Cortex of kidney (tissue), 1 donor: ENCODE measurements around the gene RPL36AL.
"Not testable (repeated sequence)": the region's sequence is repeated elsewhere in the genome, so short reads cannot be mapped to it uniquely, and the experiment has no call there.

Experiments
- DNase-seq: peaks from one replicate; lab custom pipeline; 2025; lab: John Stamatoyannopoulos, UW

The RPL36AL gene

DNA sequence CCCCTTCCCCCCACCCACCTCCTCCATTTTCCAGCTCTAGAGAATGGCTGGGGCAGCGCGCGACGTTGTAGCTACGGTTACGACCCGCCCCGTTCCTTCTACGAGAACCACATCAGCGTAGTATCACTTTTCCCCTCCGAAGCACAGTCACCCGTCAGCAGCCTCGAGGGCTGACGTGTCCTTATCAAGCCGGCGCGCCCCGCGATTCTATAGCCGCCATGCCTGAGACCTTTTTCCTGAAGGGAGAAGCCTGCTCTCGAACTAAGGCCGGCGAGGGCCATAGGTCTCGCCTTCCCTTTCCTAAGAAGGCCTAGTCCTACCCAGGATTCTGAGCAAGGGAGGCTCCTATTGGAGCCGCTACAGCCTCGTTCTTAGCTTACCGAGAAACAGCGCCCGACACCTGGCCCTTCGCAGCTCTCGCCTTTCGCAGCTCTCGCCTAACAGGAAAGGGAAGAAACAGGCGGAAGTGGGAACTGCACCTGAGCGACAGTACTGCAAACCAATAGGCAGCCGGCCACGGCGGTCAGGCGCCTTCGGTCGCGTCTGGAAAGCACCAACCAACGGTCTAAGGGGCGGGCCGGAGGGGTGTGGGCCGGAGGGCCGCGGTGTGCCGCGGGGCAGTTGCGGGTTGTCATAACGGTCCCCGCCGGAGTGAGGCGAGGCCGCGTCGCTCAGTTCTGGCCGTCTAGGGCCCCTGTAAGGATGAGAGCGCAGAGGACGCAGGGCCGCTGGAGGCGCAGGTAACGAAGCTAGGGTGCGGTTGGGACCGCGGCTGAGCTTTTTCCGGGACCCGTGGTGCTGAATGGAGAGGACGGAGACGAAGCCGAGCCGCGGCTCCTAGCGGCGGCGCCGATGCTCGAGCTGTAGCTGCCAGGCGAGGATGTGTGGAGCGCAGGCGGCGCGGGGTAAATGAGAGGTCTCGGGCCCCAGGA lies at the start of gene RPL36AL, which contains the start of gene MGAT2:
Gene RPL36AL (minus strand): TSS at position 445 of the 932 bp plus-strand sequence. CDS start 1,522 bp downstream, outside the sequence.
Gene MGAT2 (plus strand): TSS at position 618 of the 932 bp plus-strand sequence. CDS start 470 bp downstream, outside the sequence.
- peak; percentile 72 for DNase-seq

- DNase-seq, result no peak
These were observed 39.4 kb upstream of the RPL36AL start for GRCh38 chr14:49659526-49660455.

GRCh38 chr14:49657500-49657899 lies 37.1 kb upstream of the RPL36AL start:
- not testable (repeated sequence) for DNase-seq

DNA sequence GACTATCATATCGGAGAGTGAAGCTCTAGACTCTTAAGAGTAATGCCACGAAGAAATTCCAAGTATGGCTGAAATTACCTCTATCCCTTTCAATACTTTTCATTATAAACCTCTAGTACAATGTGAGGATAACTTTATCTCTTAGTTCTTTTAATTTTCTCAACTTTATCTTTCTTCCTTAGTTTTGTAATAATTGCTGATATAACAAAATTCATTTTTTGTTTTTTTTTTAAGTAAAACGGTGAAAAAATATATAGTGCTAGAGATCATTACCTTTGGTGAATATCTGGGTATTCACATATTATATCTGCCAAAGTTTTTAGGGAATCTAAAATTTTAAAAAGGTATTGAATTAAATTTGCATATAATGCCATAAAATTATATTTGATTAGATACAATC lies 34.1 kb upstream of the RPL36AL start:
- no peak for DNase-seq

GRCh38 chr14:49653508-49653907 lies 33.1 kb upstream of the RPL36AL start:
- no peak for DNase-seq

DNA sequence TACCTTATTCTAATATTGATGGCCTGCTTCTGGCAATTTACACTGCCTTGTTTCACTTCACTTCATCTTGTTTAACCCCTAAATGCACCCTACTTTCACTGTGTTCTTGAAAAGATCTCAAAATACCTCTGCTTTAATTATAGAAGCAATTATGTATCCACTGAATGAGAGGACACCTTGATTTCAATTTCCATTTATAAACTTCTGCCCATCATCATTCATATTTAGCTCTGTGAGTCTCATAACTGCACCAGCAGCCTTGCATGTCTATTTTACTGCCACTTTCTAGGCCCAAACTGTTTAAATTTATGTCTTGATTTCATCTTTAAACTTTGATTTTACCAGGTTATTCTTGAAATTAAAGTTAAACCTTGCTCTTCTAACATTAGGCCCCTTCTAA lies 21.7 kb upstream of the RPL36AL start:
- DNase-seq, result no peak

- no peak for DNase-seq
These were observed 21.3 kb upstream of the RPL36AL start for GRCh38 chr14:49641697-49642129.

DNA sequence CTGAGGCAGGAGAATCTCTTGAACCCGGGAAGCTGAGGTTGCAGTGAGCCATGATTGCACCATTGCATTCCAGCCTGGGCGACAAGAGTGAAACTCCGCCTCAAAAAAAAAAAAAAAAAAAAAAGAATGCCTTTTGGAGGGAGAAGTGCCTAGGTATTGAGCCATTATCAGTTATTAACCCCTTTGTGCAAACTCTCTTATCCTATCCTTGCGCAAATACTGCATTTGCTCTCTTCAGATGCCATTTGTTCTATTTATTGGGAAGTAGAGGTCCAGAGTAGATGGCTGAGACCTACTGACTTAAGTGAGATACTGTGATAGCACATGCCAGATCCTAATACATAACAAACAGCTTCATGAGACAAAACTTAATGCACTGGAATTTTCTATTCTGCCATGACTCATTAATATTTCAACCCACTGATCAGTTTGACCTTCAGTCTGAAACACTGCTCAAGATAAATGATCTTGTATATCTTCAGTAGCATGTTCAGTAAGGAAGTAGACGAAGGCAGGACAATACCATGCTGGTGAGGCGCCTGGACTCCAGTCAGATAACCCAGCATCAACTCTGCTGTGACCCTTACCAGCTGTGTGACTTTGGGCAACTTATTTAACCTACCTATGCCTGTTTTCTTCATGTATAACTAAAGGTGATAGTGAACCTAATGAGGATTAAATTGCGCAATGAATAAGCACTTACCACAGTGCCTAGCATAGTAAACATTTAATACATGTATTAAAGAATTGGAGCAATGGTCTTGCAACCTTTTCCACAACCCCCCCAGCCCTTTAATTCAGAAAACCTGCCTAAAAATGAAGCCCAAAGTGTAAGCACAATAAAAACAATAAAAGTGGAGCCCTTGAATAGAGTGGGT lies 20.4 kb upstream of the RPL36AL start:
- DNase-seq, result no peak

GRCh38 chr14:49637534-49638078 lies 17.2 kb upstream of the RPL36AL start:
- DNase-seq, result no peak

GRCh38 chr14:49636866-49637265 lies 16.4 kb upstream of the RPL36AL start:
- DNase-seq, result no peak

DNA sequence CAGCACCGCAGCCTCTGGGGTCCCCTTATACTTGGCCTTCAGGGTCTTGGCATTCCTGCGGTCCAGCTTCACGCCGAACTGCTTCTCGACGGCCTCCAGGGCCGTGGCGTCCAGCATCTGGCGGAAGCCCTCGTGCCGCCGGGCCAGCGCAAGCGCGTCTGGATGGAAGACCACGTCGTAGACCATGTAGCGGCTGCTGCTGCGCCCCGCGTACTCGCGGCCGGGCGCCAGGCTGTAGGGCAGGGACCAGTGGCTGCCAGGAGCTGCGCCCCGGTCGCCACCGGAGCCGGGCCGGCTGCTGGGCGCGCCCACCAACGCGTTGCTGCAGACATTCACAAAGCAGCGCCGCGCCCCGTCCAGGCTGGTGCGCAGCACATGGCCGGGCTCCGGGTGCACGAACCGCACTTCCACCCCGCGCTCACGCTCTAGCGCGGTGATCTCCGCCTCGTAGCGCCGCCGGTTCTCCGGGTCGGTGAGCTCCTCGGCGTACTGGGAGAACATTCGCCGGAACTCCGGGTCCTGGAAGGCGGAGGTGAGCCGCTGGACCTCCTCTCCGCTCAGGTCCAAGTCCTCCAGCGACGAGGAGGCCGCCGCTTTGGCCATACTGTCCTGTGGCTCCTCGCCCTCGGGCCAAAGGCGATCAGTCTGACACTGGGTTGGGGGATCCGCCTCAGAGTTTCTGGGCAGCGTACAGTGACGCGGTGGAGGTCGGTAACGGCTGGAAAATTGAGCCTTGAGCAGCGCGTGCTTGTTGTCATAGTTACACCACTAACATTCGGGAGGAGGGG lies 14.3 kb upstream of the RPL36AL start, which contains the start of gene DNAAF2:
Gene DNAAF2 (minus strand): TSS at position 698 of the 788 bp plus-strand sequence. CDS start 95 bp downstream, at position 603.
- peak; percentile 29 for DNase-seq

- no peak for DNase-seq
These were observed 13.5 kb upstream of the RPL36AL start for GRCh38 chr14:49633640-49634546.

- no peak for DNase-seq
These were observed 3.8 kb upstream of the RPL36AL start for GRCh38 chr14:49623941-49624839.

- DNase-seq, result no peak
These were observed 3.0 kb upstream of the RPL36AL start for GRCh38 chr14:49623387-49623786.

- no peak for DNase-seq
These were observed 1.7 kb upstream of the RPL36AL start for GRCh38 chr14:49622022-49622607.

- no peak for DNase-seq
These were observed 872 bp upstream of the RPL36AL start for GRCh38 chr14:49621114-49621881.

DNA sequence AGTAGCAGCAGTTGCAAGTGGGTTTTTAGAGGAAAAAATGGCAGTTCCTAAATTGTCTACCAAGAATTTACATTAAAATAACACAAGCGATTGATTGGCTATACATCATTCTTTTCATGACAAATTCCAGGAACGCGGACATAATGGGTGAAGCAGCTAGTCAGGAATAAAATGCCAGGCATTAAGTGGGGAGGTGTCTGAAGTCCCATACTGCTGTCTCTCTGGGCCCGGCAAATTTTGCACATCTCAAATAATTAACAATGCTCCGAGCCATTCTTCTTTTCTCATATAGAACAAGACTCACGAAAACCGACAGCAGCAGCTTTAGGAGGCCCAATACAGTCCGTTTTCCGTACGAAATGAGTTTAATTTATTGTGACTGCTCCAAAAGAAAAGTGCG lies 696 bp downstream of the RPL36AL start:
- DNase-seq, result no peak
